Psoas muscle (tissue), 8 donors: Measurements from ENCODE around the gene PTCD2. TPM values are rescaled to one million over a fixed set of nuclear protein-coding genes. Genes with fewer than 3 reads are reported as not detected.

Experiments used
- ATAC-seq, 4 donors: fragments of 200-7000 bp; cut with Tn5 transposase; one replicate each; pipeline ENCODE4 v1.9.1; 2020; ENCODE audit warnings: moderate library complexity in 3 of 4, mild to moderate bottlenecking in 2 of 4
- DNase-seq, 2 donors: peaks; one replicate each; pipeline ENCODE4 v3.0.0-alpha.2; 2020
- H3K27ac ChIP-seq: fragments of 200-600 bp; one replicate; pipeline ENCODE4 v1.8.0; 2022
- H3K27me3 ChIP-seq, 3 donors: fragments of 200-600 bp in 1 of 3; one replicate each; pipeline versions ENCODE4 v1.6.1 to v1.8.0; 2013 to 2022; ENCODE audit warnings: low read length in 2 of 3, mild to moderate bottlenecking in 2 of 3, moderate library complexity in 1 of 3; ENCODE audit not compliant: insufficient read depth in 3 of 3
- H3K36me3 ChIP-seq, 2 donors: fragments of 200-600 bp in 1 of 2; one replicate each; pipeline versions ENCODE4 v1.6.1 to v1.8.0; 2013 to 2022; ENCODE audit warnings: low read depth in 1 of 2, mild to moderate bottlenecking in 1 of 2, moderate library complexity in 1 of 2; ENCODE audit not compliant: insufficient read depth in 1 of 2
- H3K4me1 ChIP-seq: fragments of 200-600 bp; one replicate; pipeline ENCODE4 v1.8.0; 2022
- H3K4me3 ChIP-seq: fragments of 200-600 bp; one replicate; pipeline ENCODE4 v1.8.0; 2022; ENCODE audit warnings: mild to moderate bottlenecking
- H3K9me3 ChIP-seq: fragments of 200-600 bp; one replicate; pipeline ENCODE4 v1.8.0; 2022
- whole genome bisulfite sequencing, 3 donors: extraction: QIAGEN DNeasy Blood & Tissue Kit; methylation state at CpG; one replicate each; pipeline versions ENCODE4 v1.1.6 to v1.1.7; 2013; 5-methylcytosine and 5-hydroxymethylcytosine counted together
- intact Hi-C, 2 donors: fragments of 100-400 bp; cut with DNase I; formaldehyde crosslinking; loops; one replicate each; pipeline versions ENCODE4 v1.11.0 to v1.14.2; 2022
- polyA plus RNA-seq, 3 donors: library from polyadenylated mRNA; stranded (reverse); fragments of 200-250 nt; gene quantifications; one replicate each; pipeline ENCODE4 v1.2.3, GENCODE V29; 2013
- total RNA-seq, 4 donors: library from RNA; stranded (reverse); fragmentation: NEBNext Ultra II Directional in 2 of 4; extraction: Animal tissue kit (Norgen Biotek cat#: 25700) in 2 of 4; gene quantifications; one replicate each; pipeline versions ENCODE4 v1.2.1 to v1.2.4, GENCODE V29; 2021 to 2023
- TF ChIP-seq, protein P1 (sequence below): fragments of 200-600 bp; IDR thresholded peaks from one replicate; pipeline ENCODE4 v1.8.0; 2022; ENCODE audit warnings: antibody characterized with exemption
- donor health status: healthy with polysubstance abuse.
- donor health status: DM: no; HTN: no; CAD: no; lungs with moderate emphysema.
- donor health status: Bipolar disorder and iron deficiency.
- donor health status: healthy.
- donor health status: DM: yes; HTN: yes; CAD: no.
- donor health status: DM: no; HTN: no; CAD: no.
- donor health status: DM: no; HTN: no; CAD: no.
- donor health status: DM: yes; HTN: yes; CAD: no.

Gene PTCD2
- total and polyA plus RNA-seq, 7 donors: 6.2 to 30.8 (median 12.8) TPM

DNA sequence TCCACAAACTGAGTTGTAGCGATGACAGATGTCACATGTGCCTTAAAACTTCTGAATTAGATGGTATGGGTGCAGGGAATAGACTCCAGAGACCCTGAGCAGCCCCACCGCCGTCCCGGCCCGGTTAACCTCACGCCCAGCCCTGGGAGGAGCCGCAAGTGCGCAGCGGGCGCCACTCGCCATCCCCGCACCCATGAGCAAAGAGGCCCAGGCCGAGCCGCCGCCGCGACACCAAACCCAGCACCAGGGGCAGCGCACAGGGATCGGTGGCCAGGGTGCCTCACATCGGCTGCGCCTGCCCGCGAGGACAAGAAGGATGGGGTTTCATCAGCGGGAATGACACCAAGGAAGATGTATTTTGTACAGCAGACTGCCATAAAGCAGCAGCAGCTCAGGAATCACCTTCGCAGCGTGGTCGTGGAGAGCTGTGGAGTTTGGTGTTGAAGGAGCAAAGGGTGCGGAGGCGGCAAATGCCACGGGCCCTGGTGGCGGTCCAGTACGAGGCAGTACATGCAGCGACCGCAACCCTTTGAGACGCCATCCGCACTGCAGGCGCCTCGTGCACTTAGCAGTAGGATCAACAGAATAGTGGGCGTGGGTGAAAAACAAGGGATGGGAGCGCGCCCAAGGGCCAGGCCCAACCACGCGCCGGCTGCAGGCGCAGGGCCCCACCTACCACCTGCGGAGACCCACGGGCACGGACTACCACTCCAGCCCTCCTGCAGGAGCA, 97.3 kb downstream of the PTCD2 start:
- no peaks in the 10 kb centered on the region for H3K36me3 ChIP-seq
- H3K4me3 ChIP-seq: no peak overlapping the region
- no peaks in the 10 kb centered on the region for H3K27me3 ChIP-seq
- no peak for DNase-seq
- no peaks in the 10 kb centered on the region for H3K4me1 ChIP-seq
- H3K9me3 ChIP-seq: no peaks in the 10 kb centered on the region
- no peak overlapping the region for H3K27ac ChIP-seq
- no peak for ATAC-seq
- WGBS, 3 donors: 92 to 97% (median 96%) methylated on average over 43 to 48 of the region's 48 CpGs
- TF ChIP-seq, protein P1, sequence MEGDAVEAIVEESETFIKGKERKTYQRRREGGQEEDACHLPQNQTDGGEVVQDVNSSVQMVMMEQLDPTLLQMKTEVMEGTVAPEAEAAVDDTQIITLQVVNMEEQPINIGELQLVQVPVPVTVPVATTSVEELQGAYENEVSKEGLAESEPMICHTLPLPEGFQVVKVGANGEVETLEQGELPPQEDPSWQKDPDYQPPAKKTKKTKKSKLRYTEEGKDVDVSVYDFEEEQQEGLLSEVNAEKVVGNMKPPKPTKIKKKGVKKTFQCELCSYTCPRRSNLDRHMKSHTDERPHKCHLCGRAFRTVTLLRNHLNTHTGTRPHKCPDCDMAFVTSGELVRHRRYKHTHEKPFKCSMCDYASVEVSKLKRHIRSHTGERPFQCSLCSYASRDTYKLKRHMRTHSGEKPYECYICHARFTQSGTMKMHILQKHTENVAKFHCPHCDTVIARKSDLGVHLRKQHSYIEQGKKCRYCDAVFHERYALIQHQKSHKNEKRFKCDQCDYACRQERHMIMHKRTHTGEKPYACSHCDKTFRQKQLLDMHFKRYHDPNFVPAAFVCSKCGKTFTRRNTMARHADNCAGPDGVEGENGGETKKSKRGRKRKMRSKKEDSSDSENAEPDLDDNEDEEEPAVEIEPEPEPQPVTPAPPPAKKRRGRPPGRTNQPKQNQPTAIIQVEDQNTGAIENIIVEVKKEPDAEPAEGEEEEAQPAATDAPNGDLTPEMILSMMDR: no peak
- intact Hi-C loops: no loop called here

Other genes starting within 250 kb of the PTCD2 start
- 10 to 100 TPM in 3 of 4 donors, 1 to 10 TPM in 1; 8.5 to 20.2 (median 13.6) TPM for gene MAP1B, start 212.9 kb upstream of the PTCD2 start, total RNA-seq
- 1 to 10 TPM; 1.1 to 2.1 (median 1.2) TPM for gene MAP1B, start 212.9 kb upstream of the PTCD2 start, polyA plus RNA-seq
- gene MRPS27, start 133 bp upstream of the PTCD2 start, total RNA-seq: 10 to 100 TPM; 49.5 to 76.9 (median 65.8) TPM
- 10 to 100 TPM; 34.9 to 71.5 (median 40.9) TPM for gene MRPS27, start 133 bp upstream of the PTCD2 start, polyA plus RNA-seq
- gene ZNF366, start 187.0 kb downstream of the PTCD2 start, total RNA-seq: 1 to 10 TPM; 3.4 to 6.6 (median 3.9) TPM
- gene ZNF366, start 187.0 kb downstream of the PTCD2 start, polyA plus RNA-seq: 1 to 10 TPM; 1.2 to 1.4 (median 1.3) TPM